GM19193 (cell line): Measurements from ENCODE around the gene TMPRSS13.

Source experiments
- POLR2A ChIP-seq: IDR thresholded peaks from 4 replicates; pipeline ENCODE4 v1.6.1; 2011; ENCODE audit not compliant: insufficient read depth, insufficient read length; ENCODE audit errors: extremely low read depth

Gene TMPRSS13

GRCh38 chr11:117910941-117911655, 18.1 kb downstream of the TMPRSS13 start:
- no peak for TF ChIP-seq POLR2A

GRCh38 chr11:117910525-117910924, 18.7 kb downstream of the TMPRSS13 start:
- TF ChIP-seq POLR2A = no peak

DNA sequence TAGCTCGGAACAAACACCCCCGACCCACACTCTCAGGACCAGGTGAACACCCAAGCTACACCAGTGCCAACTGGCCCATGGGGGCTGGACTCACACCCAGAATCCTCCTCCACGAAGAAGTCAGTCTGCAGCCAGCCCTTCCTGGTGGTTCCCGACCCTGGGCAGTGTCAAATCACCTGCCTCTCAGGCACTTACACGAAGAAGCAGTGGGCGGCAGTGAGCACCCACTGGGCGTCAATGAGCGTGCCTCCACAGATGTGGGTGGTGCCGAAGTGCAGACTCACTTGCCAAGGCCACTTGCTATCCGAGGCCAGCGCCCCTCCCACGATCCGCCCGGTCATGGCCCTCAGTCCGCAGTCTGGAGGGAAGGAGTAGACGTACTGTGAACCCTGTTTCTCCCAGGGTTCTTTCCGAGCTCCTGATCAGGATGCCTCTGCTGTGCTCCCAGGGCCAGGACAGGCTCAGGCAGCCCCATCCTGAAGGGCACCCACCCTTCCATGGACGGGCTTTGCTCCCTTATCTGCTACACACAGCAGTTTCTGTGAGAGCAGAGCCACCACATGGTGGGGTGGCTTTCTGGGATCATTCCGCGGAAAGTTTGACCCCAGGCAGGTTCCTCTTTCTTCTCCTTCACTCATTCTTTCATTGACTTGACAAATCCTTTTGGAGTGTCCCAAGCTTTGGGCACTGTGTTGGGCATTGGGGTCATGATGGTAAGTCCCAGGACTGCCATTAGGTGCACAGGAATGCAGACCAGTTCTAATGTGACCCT, 19.4 kb downstream of the TMPRSS13 start:
- TF ChIP-seq POLR2A = no peak

DNA sequence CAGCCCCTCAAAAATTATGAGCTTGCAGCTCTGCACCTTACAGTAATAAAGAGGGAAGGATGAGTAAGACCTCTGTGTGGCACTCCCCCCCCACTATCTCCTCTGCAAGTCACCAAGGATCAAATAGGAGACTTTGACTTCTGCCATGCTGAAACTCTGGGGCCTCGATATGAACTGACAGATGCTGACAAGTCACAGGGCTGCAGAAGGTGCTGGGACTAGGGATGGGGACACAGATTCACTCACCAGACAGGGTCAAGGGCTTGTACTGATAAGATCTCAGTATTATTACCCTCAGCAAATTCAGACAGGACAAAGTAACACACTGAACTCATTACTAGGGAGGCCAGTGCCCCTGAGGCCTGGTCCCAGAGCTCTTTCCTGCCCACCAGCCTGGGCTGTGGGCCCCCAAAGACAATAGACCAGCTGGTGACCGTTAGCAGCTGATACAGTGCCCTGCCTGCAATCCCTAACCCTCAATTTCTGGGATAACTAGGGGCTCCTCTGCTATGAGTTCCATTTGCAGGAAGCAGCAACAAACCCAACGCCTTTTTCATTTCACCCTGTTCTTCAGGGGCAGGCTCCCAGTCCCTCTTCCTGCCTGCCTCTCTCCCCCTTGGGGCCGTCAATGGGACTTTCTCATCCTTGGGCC, 20.1 kb downstream of the TMPRSS13 start:
- no peak for TF ChIP-seq POLR2A

DNA sequence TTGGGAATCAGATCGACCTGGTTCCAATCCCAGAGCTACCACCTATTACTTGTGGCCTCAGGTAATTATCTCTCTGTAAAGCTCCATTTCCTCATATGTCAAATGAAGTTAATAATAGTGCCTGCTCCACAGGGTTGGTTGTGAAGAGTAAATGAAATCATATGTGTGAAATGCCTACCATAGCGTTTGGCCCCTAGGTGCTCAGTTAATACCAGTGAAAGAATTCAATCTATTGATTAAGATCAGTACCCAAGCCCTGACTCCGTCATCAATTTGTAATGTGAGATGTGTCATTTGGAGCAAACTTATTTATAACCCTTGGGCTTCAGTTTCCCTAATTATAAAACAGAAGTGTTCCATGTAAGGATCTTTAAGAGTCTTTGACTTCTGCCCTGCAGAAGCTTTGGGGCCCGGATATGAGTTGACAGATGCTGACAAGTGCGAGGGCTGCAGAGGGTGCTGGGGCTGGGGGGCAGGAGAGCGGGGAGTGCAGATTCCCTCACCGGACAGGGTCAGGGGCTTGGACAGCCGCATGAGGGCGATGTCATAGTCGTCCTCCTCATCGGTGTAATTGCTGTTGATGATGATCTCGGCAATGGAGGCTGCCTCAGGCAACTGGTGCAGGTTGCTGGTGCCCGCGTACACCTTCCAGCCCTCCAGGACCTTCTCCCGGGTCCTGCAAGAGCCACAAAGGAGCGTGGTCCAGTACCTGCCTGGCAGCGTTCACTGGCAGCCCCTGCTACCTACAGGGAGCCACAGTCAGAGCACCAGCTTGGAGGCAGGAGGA, 20.9 kb downstream of the TMPRSS13 start:
- no peak for TF ChIP-seq POLR2A

DNA sequence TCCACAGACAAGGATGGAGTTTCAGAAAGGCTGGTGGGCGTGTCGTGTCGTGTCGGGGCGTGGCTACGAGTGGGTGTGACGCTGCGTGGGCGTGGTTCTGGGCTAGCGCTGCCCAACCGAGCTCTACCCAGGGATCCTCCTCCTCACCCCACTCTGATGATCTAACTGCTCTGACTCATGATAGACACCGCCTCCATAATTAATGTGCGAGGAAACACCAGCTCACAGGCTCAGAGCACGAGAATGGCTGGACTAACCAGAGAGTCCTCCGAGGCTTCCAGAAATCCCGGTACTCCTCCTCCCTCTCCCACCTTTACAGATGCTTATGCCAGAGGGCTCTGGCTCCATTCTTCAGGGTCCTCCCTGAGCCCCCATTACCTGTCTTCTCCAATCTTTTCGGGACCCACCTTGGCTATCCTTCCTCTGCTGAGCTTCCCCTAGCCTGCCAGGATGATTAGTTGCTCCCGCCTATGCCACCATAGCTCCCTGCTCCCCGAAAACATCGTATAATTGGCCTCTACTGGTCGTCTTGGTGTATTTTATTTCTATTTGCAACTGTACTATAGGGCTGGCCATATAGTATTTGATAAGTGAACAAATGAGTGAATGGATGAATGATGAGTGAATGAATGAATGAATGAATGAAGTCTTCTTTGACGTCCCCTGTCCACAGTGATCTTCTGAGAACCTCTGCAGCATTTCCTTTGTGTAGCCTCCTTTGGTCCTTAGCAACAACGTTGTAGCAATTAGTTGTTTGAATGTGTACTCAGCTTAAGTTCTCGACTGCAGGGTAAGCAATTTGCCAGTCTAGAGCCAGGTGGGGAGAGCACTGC, 21.7 kb downstream of the TMPRSS13 start:
- no peak for TF ChIP-seq POLR2A

DNA sequence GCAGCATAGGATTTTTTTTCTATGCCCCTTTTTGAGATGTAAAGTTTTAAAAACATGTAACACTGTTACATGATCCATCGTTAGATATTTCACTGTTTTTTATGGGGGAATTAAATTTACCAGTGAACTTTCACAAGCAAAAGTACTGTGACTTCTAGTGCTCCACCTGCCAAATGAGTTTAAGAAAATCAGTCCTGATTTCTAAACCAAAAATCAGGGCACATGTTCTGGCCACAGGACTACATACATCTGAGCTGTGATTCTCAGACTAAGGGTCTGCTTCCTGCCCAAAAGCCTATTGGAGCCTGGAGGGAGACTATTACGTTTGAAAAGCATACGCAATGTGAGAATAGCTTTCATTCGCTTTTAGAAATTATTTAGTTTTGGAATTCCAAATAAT, 22.5 kb downstream of the TMPRSS13 start:
- no peak for TF ChIP-seq POLR2A

GRCh38 chr11:117906126-117906525, 23.1 kb downstream of the TMPRSS13 start:
- TF ChIP-seq POLR2A = no peak

DNA sequence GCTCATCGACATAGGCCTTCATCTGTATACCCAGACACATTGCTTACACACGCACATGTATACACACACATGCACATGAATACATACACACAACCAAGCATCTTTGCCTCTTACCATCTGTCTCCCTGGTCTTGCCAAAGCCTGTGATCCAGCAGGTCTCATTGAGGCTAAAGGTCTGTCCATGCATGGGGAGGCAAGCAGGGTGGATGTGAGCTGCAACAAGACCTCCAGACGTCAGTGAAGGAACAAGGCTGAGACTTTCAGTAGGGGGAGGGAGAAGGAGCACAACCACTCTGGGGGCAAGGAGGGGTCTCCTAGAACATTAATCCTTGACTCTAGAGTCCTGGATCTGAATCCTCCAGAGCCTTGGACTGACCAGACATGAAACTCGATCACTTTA, 23.7 kb downstream of the TMPRSS13 start:
- no peak for TF ChIP-seq POLR2A

GRCh38 chr11:117903505-117904382, 25.5 kb downstream of the TMPRSS13 start:
- TF ChIP-seq POLR2A = no peak

- no peak for TF ChIP-seq POLR2A
Measured at GRCh38 chr11:117902001-117902845, 27.0 kb downstream of the TMPRSS13 start.

DNA sequence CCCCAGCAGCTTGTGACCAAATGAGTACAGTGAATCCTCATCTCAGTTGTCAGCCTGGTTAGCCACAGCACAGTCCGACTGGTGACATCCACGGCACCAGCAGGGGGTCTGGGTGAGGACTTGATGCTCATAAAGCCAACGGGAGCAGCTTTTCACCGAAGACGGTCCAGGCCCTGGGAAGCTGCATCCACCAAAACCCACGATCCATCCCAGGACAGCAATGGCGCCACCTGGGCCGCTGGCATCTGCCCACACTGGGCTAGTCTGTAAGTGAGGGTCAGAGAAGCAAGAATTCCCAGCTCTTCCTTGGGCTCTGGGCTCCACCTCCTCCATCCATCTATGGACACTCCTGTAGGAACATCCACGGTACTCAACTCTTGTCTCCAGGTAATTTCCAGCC, 27.6 kb downstream of the TMPRSS13 start:
- no peak for TF ChIP-seq POLR2A

DNA sequence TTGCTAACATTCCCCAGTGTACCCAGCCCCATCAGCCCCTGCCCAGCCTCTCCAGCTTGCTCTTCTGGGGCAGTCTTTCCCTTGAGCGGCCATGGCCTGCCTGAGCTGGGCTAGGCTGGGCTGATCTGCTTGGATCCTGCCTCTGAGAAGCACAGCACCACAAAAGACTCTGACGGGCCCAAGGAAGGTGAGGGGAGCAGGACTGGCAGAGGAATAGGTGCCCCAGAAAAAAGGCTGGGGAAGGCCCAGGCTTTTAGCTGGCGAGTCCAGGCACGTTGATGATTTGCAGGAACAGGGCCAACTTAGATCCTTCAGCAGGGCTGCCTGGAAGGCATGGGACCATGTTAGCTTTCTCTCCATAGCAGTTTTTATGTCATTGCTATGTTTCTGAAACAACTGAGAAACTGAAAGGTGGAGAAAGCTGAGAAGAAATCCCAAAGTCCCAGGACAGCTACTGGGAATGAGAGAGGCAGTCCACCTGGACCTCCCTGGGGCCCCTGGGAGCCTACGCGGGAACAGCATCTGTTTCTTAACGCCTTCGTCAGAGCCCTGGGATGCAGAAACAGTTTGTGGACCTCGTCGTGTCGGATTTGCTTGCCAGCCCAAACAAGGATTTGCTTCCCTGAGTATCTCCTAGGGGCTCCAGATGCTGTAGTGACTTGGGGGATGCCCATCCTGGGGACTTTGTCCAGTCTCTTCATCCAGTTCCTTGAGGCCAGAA, 28.3 kb downstream of the TMPRSS13 start:
- TF ChIP-seq POLR2A = no peak
